ENCODE measurements around the gene SLC2A13. TPM values are rescaled to one million over a fixed set of nuclear protein-coding genes. Genes with fewer than 3 reads are reported as not detected.

The SLC2A13 gene
- total RNA-seq, 4 donors from 2014 or later: 18.4 to 32.0 (median 25.3) TPM

DNA sequence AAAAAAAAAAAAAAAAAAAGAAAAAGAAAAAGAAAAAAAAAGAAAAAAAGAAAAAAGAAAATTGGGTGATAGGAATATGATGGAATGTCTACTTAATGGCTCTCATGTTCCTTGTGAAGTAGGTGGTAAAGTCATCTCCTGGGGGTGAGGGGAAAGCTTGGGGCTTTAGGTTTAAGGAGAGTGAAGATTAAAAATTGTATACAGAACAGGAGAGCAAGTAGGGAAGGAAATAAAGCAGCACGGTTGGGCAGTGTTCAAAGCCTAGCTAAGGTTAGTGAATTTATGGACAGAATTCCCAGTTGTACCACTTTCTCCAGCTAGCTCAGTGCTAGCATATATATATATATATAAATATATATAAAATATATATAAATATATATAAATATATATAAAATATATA lies 40.0 kb upstream of the SLC2A13 start:
- TF ChIP-seq, protein P1, sequence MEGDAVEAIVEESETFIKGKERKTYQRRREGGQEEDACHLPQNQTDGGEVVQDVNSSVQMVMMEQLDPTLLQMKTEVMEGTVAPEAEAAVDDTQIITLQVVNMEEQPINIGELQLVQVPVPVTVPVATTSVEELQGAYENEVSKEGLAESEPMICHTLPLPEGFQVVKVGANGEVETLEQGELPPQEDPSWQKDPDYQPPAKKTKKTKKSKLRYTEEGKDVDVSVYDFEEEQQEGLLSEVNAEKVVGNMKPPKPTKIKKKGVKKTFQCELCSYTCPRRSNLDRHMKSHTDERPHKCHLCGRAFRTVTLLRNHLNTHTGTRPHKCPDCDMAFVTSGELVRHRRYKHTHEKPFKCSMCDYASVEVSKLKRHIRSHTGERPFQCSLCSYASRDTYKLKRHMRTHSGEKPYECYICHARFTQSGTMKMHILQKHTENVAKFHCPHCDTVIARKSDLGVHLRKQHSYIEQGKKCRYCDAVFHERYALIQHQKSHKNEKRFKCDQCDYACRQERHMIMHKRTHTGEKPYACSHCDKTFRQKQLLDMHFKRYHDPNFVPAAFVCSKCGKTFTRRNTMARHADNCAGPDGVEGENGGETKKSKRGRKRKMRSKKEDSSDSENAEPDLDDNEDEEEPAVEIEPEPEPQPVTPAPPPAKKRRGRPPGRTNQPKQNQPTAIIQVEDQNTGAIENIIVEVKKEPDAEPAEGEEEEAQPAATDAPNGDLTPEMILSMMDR (IDR thresholded peaks at IDR 0.05; ENCODE audit: low read depth): no peak

DNA sequence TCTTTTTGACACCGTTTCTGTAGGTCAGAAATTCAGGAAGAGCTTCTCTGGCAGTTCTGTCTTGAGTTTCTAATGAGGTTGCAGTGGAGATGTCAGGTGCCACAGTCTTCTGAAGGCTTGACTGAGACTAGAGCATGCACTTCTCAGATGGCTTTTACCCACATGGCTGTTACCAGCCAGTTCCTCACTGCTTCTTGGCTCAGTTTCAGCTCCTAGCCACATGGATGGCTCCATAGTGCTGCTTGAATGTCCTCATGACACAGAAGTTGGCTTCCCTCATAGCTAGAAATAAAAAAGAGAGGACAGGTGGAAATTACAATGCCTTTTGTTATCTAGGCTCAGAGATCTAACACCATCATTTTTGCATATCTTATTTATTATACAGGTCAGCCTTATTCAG lies 38.1 kb upstream of the SLC2A13 start:
- TF ChIP-seq, protein P1 (IDR thresholded peaks at IDR 0.05; ENCODE audit: low read depth): no peak

DNA sequence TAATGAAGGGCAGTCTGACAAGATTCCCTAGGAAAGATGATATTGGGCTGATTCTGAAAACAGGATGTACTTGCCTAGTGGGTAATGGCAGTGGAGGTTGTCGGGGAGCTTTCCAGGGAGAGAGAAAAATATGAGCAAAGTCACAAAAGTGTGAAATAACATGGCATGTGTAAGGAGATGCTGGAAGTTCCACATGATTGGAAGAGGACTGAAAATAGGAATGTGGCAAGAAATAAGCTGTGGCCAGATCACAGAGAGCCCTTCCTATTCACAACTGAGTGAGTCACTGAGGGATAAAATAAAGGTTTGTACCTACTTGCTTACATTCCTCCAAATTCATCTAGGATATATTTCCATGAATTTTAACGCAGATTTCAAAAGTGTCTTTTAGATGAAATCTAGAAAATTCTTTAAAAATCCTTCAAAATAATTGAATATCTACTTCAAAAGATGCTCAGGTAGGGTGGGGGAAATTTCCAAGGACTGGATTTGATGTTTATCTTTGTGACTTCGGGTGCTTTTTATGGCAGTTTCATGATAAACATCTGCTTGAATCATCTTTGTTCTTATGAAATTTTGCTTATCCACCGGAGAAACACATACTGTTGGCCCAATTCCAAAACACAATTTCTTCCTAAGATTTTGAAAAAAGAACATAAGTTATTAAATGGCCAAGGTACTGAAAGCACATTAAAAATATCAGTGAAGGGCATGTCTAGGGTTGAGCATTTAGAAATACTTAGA lies 36.3 kb upstream of the SLC2A13 start:
- TF ChIP-seq, protein P1 (IDR thresholded peaks at IDR 0.05; ENCODE audit: low read depth): no peak

DNA sequence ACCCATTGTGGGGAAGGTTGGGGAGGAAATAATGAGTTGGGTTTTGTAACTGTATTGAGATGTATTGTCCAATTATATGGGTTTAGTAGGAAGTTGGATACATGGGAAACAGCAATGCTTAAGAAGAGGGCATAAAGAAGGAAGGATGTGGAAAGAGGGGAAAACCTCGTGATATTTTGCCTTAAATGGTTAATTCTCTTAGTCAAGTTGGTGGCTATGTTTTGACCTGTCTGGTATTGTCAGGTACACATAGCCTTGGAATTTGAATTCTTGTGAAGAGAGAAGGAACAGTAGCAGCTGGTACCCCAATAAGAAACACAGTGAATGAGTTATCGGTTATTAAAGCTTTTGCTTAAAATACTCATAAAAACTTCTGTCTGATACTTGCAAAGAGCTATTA lies 32.6 kb upstream of the SLC2A13 start:
- TF ChIP-seq, protein P1 (IDR thresholded peaks at IDR 0.05; ENCODE audit: low read depth): no peak

DNA sequence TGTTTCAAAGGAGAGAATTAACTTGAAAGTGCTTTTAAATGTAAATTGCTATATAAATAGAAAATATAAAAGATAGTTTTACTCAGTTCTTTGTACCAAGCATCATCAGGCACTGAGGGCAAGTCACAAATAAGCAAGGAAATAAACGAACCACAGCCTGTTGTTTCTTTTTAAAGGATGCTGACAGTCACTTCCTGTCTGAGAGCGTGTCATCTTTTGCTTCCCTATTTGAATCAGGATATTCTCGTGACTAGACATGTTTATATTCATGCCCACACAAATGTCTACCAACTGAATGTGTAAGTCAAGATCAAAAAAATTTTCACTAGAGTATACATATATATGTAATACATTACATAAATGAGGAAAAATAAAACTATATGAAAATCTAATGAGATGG lies 31.4 kb upstream of the SLC2A13 start:
- TF ChIP-seq, protein P1 (IDR thresholded peaks at IDR 0.05; ENCODE audit: low read depth): no peak

DNA sequence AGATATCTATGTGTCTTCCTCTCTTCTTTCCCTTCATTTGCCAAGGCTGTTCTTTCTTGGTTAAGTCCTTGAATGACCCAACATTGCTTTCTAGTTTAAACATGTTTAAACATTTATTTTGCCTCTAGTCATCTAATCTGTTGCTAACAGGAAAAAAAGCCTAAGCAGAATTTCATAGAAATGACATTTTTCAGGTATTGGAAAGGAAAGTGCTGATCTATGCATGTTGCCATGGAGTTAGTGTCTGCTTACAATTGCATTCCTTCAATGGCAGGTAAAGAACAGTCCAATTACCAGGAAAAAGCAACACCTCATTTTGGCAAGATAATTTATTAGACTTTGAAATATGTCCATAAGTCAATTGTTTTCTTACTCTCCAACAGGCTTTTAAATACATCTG lies 21.5 kb upstream of the SLC2A13 start:
- TF ChIP-seq, protein P1 (IDR thresholded peaks at IDR 0.05; ENCODE audit: low read depth): no peak

DNA sequence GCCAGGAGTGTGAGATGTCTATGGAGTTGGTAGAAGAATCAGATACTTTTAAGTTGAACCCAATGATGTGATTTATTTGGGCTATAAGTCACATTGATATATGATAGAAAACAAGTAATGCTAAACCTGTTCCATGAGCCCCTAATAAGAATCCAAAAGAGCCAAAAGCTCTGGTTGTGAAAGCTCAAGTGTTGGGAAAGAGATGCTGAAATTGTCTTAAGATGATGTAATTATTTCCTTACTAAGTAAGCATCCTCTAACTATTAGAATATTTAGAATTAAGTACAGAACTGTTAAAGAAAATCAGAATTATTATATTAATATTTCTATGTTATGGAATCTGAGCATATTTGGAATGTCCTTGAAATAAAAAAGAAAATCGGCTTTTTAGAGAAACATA lies 17.6 kb upstream of the SLC2A13 start:
- TF ChIP-seq, protein P1 (IDR thresholded peaks at IDR 0.05; ENCODE audit: low read depth): no peak
